K562 (cell line): ENCODE data around the gene MOGAT2. TPM values are rescaled to one million over a fixed set of nuclear protein-coding genes. Genes with fewer than 3 reads are reported as not detected.

ENCODE experiments used
- ATAC-seq: fragments of 200-7000 bp; cut with Tn5 transposase; 3 replicates; pipeline ENCODE4 v1.9.1; 2020; ENCODE audit warnings: moderate library complexity
- BruUV-seq: library from RNA; stranded (reverse); fragments of 400-500 nt; replicated peaks from 2 replicates; lab custom pipeline; 2021; lab: Mats Ljungman, UMichigan
- CTCF ChIA-PET: fragments of 300-600 bp; formaldehyde crosslinking; extraction: SDS; loops from one replicate; lab custom pipeline; 2021; ENCODE audit warnings: low intra/inter-chr PET ratio; lab: Yijun Ruan, JAX
- POLR2A ChIA-PET: fragments of 300-600, 350-650 bp; sonication (Branson Sonifier 250); formaldehyde crosslinking; extraction: SDS; loops from one replicate; lab custom pipeline; 2021; ENCODE audit warnings: antibody characterized with exemption, inconsistent platforms; lab: Yijun Ruan, JAX
- DNase-seq, 4 experiments: peaks; one replicate each; pipeline versions ENCODE4 v3.0.0 to v3.0.0-alpha.2; 2011 to 2018; ENCODE audit warnings: low spot score in 3 of 4, mixed read lengths in 3 of 4; ENCODE audit errors: extremely low read depth in 1 of 4
- FAIRE-seq: peaks from 2 replicates; lab custom pipeline; 2011; peaks lifted over from hg19 to GRCh38; lab: Jason Lieb, UNC
- H2AFZ ChIP-seq: 2 replicates; pipeline ENCODE4 v1.6.0; 2011; ENCODE audit warnings: low read depth, low read length, control low read depth, inconsistent platforms
- H3K27ac ChIP-seq: fragments of 200-600 bp; 3 replicates; pipeline ENCODE4 v1.8.0; 2011; ENCODE audit warnings: low read depth, mild to moderate bottlenecking, control low read depth, inconsistent platforms, low read length, moderate library complexity, mixed read lengths; ENCODE audit errors: extremely low read depth
- H3K27me3 ChIP-seq, 2 experiments: fragments of 300-600 bp in 1 of 2; 2 replicates in 1 of 2; 3 replicates in 1 of 2; pipeline versions ENCODE4 v1.6.0 to v1.8.0; 2011; ENCODE audit warnings: inconsistent platforms in 2 of 2, low read length in 2 of 2, mild to moderate bottlenecking in 1 of 2, mixed read lengths in 1 of 2, moderate library complexity in 1 of 2; ENCODE audit not compliant: control insufficient read depth in 2 of 2, insufficient read depth in 2 of 2
- H3K36me3 ChIP-seq: fragments of 300-600 bp; 3 replicates; pipeline ENCODE4 v1.8.0; 2011; ENCODE audit warnings: mild to moderate bottlenecking, low read length, inconsistent platforms; ENCODE audit not compliant: control insufficient read depth, insufficient read depth
- H3K4me1 ChIP-seq, 2 experiments: fragments of 200-600 bp in 1 of 2; replicated peaks in 1 of 2; 2 replicates in 1 of 2; 3 replicates in 1 of 2; pipeline versions ENCODE4 v1.5.1 to v1.8.0; 2011; ENCODE audit warnings: inconsistent platforms in 2 of 2, low read length in 2 of 2, mild to moderate bottlenecking in 1 of 2, mixed read lengths in 1 of 2, moderate library complexity in 1 of 2; ENCODE audit not compliant: control insufficient read depth in 2 of 2, insufficient read depth in 2 of 2
- H3K4me2 ChIP-seq: 2 replicates; pipeline ENCODE4 v1.6.1; 2011; ENCODE audit warnings: low read length, control low read depth, inconsistent platforms, mixed read lengths; ENCODE audit not compliant: insufficient read depth
- H3K4me3 ChIP-seq: fragments of 200-600 bp; sonication (generic), shearing (Covaris generic); 2 replicates; pipeline ENCODE4 v1.5.1; 2016; ENCODE audit warnings: control low read depth, inconsistent platforms
- H3K79me2 ChIP-seq: fragments of 200-600 bp; 3 replicates; pipeline ENCODE4 v1.8.0; 2011; ENCODE audit warnings: low read length, inconsistent platforms; ENCODE audit not compliant: control insufficient read depth, insufficient read depth
- H3K9ac ChIP-seq, 2 experiments: 2 replicates each; pipeline versions ENCODE4 v1.6.0 to v1.6.1; 2011; ENCODE audit warnings: low read depth in 2 of 2, low read length in 2 of 2, control low read depth in 1 of 2, inconsistent platforms in 1 of 2, mild to moderate bottlenecking in 1 of 2, mixed read lengths in 1 of 2; ENCODE audit not compliant: insufficient read depth in 1 of 2
- H3K9me1 ChIP-seq: one replicate; pipeline ENCODE4 v1.6.0; 2011; ENCODE audit warnings: inconsistent platforms, mild to moderate bottlenecking, low read length, moderate library complexity; ENCODE audit not compliant: control insufficient read depth, insufficient read depth
- H3K9me3 ChIP-seq: replicated peaks from 2 replicates; pipeline ENCODE4 v1.5.1; 2011; ENCODE audit warnings: low read depth, low read length, inconsistent platforms; ENCODE audit not compliant: control insufficient read depth, insufficient read depth
- H4K20me1 ChIP-seq: replicated peaks from 2 replicates; pipeline ENCODE4 v1.6.1; 2011; ENCODE audit warnings: low read length, inconsistent platforms, mixed read lengths; ENCODE audit not compliant: control insufficient read depth, insufficient read depth
- PATZ1 ChIP-seq: fragments of 250-450 bp; sonication (Bioruptor Pico); IDR thresholded peaks from 2 replicates; pipeline ENCODE4 v1.5.0; 2020; ENCODE audit warnings: mild to moderate bottlenecking, borderline replicate concordance
- RBM14 ChIP-seq: fragments of 200-400 bp; formaldehyde crosslinking; IDR thresholded peaks from 2 replicates; pipeline ENCODE4 v1.6.1; 2018; ENCODE audit warnings: low read depth, mild to moderate bottlenecking, low read length, moderate library complexity, borderline replicate concordance; ENCODE audit not compliant: insufficient read depth
- WHSC1 ChIP-seq: IDR thresholded peaks from one replicate; pipeline ENCODE4 v1.6.1; 2012; ENCODE audit warnings: low read length, control low read depth, inconsistent platforms
- ZNF282 ChIP-seq: sonication (generic); formaldehyde crosslinking; IDR thresholded peaks from 2 replicates; pipeline ENCODE4 v1.8.1; 2023; ENCODE audit warnings: missing genetic modification reagents
- ZNF695 ChIP-seq: fragments of 450-650 bp; formaldehyde crosslinking; IDR thresholded peaks from 2 replicates; pipeline ENCODE4 v1.4.0; 2020; ENCODE audit warnings: mild to moderate bottlenecking, moderate library complexity
- WGBS: fragments of 100-300 bp; shearing (Covaris generic); methylation state at CpG from one replicate; pipeline ENCODE4 v1.1.6; 2016; ENCODE audit warnings: low coverage, mixed read lengths; ENCODE audit not compliant: insufficient coverage; ENCODE audit errors: missing lambda C conversion rate; 5-methylcytosine and 5-hydroxymethylcytosine counted together
- in situ Hi-C: fragments of 300-500 bp; cut with MboI; formaldehyde crosslinking; loops from 4 replicates; pipeline ENCODE4 v1.15.0; 2018; ENCODE audit warnings: inconsistent platforms, mixed read lengths
- intact Hi-C: fragments of 100-400 bp; cut with micrococcal nuclease; formaldehyde crosslinking; loops from 2 replicates; pipeline ENCODE4 v1.14.2; 2022
- polyA plus RNA-seq, 8 experiments: library from polyadenylated mRNA; depleted of rRNA in 4 of 8; stranded (reverse) in 5 of 8; unstranded in 3 of 8; fragments of >200 nt; fragmentation: Nextera tagmentation in 2 of 8; fragmentation: Illumina TruSeq in 1 of 8; extraction: Ambion mirVana in 2 of 8; extraction: Trizol in 1 of 8; gene quantifications; 2 replicates each; pipeline versions ENCODE4 v1.2.1 to v1.2.3, GENCODE V29; 2011 to 2014; ENCODE audit warnings: inconsistent platforms in 1 of 8, missing spikeins in 1 of 8
- total RNA-seq, 7 experiments: library from RNA; depleted of rRNA in 6 of 7; stranded (reverse); fragments of >200 nt in 6 of 7; fragmentation: Illumina TruSeq in 2 of 7; extraction: Trizol in 2 of 7; gene quantifications; 2 replicates each; pipeline versions ENCODE4 v1.2.1 to v1.2.3, GENCODE V29; 2011 to 2021; ENCODE audit warnings: low replicate concordance in 1 of 7

MOGAT2 gene
- total and polyA plus RNA-seq, 9 of the 15 experiments (the other 6 are each of a cell fraction or from before 2014, with no cell fraction given), result 0.09 TPM; not detected in 7

GRCh38 chr11:75715688-75716087 lies 1.9 kb upstream of the MOGAT2 start:
- FAIRE-seq (no peak), ATAC-seq (no peak), DNase-seq (no peak)
- no peaks in the 10 kb centered on the region for H3K9me3 ChIP-seq
- H3K79me2 ChIP-seq, result no peaks in the 10 kb centered on the region
- no peak overlapping the region for H3K27ac ChIP-seq
- no peak for TF ChIP-seq WHSC1
- no peak for TF ChIP-seq PATZ1 (CRISPR knock-in tag)
- no peak for TF ChIP-seq ZNF695 (CRISPR knock-in tag)
- no peak for TF ChIP-seq RBM14
- TF ChIP-seq ZNF282 (CRISPR knock-in tag), result no peak
- POLR2A ChIA-PET, result no interaction called here
- WGBS, result 57% methylated on average over 2 of the region's 2 CpGs
- CTCF ChIA-PET, result no interaction called here
- H3K9me1 ChIP-seq, result no peaks in the 10 kb centered on the region
- no peak overlapping the region for H3K4me2 ChIP-seq
- intact Hi-C loops, result no loop called here
- H3K9ac ChIP-seq, result no peak overlapping the region
- peaks cover 3 to 13% of the 10 kb centered on the region in 2 experiments; a peak in 3 of 5 replicates for H3K4me1 ChIP-seq
- H2AFZ ChIP-seq, result no peak overlapping the region
- BruUV-seq, result no TSS peak
- H3K36me3 ChIP-seq, result no peaks in the 10 kb centered on the region
- H3K27me3 ChIP-seq, result peaks cover 0 to 9% of the 10 kb centered on the region in 2 experiments; a peak in 2 of 5 replicates
- no peaks in the 10 kb centered on the region for H4K20me1 ChIP-seq
- in situ Hi-C loops, result no loop called here
- H3K4me3 ChIP-seq, result no peak overlapping the region
